VCaP (cell line): ENCODE measurements around the gene ATP11A.

Source experiments
- H3K27ac ChIP-seq: fragments of 450-650 bp; 2 replicates; pipeline ENCODE4 v1.5.1; 2017
- TF ChIP-seq, protein P1 (sequence below): fragments of 450-650 bp; conservative IDR thresholded peaks from 2 replicates; pipeline ENCODE4 v1.5.1; 2017; ENCODE audit warnings: mild to moderate bottlenecking, moderate library complexity

ATP11A gene

DNA sequence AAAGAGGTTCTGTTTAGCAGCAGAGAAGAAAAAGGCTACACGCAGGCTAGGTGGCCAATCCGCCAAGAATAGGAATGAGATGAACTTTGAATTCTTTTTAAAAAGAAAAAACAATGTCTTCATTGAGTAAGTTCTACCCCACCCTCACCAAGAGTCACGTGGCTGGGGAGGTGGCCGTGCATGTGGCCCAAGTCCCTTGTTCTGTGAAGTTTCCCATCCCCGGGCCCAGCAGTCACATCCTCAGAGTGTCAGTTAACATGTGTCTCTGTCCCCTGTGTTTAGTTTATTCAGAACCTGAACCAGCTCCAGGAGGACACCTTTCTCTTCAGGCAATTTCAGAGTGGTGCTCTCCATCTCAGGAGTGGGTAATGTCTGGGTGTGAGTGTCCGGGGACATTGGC is 222.0 kb downstream of the ATP11A start:
- TF ChIP-seq, protein P1, sequence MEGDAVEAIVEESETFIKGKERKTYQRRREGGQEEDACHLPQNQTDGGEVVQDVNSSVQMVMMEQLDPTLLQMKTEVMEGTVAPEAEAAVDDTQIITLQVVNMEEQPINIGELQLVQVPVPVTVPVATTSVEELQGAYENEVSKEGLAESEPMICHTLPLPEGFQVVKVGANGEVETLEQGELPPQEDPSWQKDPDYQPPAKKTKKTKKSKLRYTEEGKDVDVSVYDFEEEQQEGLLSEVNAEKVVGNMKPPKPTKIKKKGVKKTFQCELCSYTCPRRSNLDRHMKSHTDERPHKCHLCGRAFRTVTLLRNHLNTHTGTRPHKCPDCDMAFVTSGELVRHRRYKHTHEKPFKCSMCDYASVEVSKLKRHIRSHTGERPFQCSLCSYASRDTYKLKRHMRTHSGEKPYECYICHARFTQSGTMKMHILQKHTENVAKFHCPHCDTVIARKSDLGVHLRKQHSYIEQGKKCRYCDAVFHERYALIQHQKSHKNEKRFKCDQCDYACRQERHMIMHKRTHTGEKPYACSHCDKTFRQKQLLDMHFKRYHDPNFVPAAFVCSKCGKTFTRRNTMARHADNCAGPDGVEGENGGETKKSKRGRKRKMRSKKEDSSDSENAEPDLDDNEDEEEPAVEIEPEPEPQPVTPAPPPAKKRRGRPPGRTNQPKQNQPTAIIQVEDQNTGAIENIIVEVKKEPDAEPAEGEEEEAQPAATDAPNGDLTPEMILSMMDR: no peak
- H3K27ac ChIP-seq: no peak overlapping the region

DNA sequence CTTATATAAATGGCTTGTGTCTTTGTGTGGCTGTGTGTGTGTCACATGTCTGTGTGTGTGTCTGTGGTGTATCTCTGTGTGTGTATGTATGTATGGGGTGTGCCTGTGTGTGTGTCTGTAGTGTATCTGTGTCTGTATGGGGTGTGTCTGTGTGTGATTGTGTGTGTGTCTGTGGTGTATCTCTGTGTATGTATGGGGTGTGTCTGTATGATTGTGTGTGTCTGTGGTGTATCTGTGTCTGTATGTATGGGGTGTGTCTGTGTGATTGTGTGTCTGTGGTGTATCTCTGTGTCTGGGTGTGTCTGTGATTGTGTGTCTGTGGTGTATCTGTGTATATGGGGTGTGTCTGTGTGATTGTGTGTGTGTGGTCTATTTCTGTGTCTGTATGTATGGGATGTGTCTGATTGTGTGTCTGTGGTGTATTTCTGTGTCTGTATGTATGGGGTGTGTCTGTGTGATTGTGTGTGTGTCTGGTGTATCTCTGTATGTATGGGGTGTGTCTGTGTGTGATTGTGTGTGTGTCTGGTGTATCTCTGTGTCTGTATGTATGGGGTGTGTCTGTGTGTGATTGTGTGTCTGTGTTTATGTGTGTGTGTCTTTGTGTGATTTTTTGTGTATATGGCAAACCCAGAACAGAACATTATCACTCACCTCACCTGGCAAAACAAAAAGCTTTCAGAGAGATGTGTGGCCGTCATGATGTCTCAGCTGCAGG is 223.0 kb downstream of the ATP11A start:
- no peak overlapping the region for H3K27ac ChIP-seq
- TF ChIP-seq, protein P1: no peak

GRCh38 chr13:112916296-112916695 is 226.5 kb downstream of the ATP11A start:
- TF ChIP-seq, protein P1: no peak
- H3K27ac ChIP-seq: no peak overlapping the region

DNA sequence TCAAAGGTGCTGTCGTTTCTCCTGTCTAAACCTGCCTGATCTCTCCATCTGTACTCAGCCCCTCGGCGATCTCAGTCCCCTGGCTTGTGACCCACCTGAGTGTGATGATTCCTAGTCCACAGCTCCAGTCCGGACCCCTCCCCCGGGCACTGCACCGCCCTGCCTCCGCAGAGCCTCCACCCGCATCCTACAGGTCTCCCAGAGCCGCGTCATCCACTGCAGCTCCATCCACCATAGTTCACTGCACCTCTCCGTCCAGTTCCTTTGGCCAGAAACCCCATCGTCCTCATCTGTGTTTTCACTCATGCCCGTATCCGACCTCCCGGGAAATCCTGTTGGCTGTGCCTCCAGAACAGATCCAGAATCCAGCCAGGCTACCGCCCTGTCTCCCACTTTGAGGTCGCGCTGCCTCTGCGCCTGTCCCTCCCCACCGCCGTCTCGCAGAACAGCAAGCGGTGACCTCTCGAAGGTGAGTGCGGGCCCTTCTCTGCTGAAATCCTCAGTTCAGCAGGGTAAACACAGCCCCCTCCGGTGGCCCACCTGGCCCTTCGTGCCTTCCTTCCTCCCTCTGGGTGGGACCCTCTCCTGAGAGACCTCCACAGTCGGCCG is 227.3 kb downstream of the ATP11A start:
- no peak overlapping the region for H3K27ac ChIP-seq
- TF ChIP-seq, protein P1: no peak

- H3K27ac ChIP-seq: no peak overlapping the region
- TF ChIP-seq, protein P1: no peak
These were observed 227.9 kb downstream of the ATP11A start for GRCh38 chr13:112917737-112918136.

GRCh38 chr13:112918266-112918665 is 228.4 kb downstream of the ATP11A start:
- no peak overlapping the region for H3K27ac ChIP-seq
- TF ChIP-seq, protein P1: no peak

GRCh38 chr13:112918746-112919145 is 228.9 kb downstream of the ATP11A start:
- TF ChIP-seq, protein P1: no peak
- no peak overlapping the region for H3K27ac ChIP-seq
